ENCODE measurements around the gene EIF4ENIF1.

DNA sequence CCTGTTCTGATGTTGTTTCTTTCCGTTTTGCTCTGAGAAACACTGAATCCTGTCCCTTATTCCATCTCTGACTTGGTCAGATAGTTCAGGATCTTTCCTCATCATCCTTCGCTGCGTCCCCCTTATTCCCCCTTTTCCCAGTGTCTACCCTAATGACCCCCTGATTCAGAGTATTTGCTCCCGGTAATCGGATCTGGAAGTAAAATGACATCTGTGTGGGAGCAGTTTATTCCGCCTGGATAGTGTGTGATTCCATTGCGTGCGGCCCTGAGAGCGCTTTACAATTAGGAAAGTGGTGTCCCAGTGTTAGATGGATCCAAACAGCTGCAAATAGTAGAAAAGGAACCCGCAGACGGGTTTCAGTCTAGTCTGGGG is 89.6 kb downstream of the EIF4ENIF1 start:
- TF ChIP-seq POLR2A (IDR thresholded peaks at IDR 0.05) (no peak), POLR2AphosphoS5 (IDR thresholded peaks at IDR 0.05) (no peak), CTCF (IDR thresholded peaks at IDR 0.05 in 8 of 11, conservative IDR thresholded peaks at IDR 0.05 in 3 of 11) (no peak)

All from spleen (tissue), 7 donors.